Bronchial epithelial cell (primary cell): Measurements from ENCODE around the gene TCF4. TPM values are rescaled to one million over a fixed set of nuclear protein-coding genes. Genes with fewer than 3 reads are reported as not detected.

Experiments
- DNase-seq: peaks from one replicate; pipeline ENCODE4 v3.0.0-alpha.2; 2010; ENCODE audit warnings: low read depth
- FAIRE-seq: peaks from 2 replicates; lab custom pipeline; 2011; peaks lifted over from hg19 to GRCh38; lab: Jason Lieb, UNC
- H3K27me3 ChIP-seq: 2 replicates; pipeline ENCODE4 v1.5.1; 2011; ENCODE audit warnings: low read length; ENCODE audit not compliant: control insufficient read depth, insufficient read depth
- H3K36me3 ChIP-seq: 2 replicates; pipeline ENCODE4 v1.5.1; 2011; ENCODE audit warnings: low read length; ENCODE audit not compliant: control insufficient read depth, insufficient read depth
- H3K4me3 ChIP-seq: 2 replicates; pipeline ENCODE4 v1.5.1; 2011; ENCODE audit warnings: mild to moderate bottlenecking, low read depth, low read length, control low read depth
- CTCF ChIP-seq: IDR thresholded peaks from 2 replicates; pipeline ENCODE4 v1.5.1; 2011; ENCODE audit warnings: mild to moderate bottlenecking, moderate library complexity, low read length, control low read depth, inconsistent platforms; ENCODE audit not compliant: insufficient read depth, severe bottlenecking
- total RNA-seq: library from RNA; depleted of rRNA; stranded (reverse); fragments of >200 nt; gene quantifications from 2 replicates; pipeline ENCODE4 v1.2.1, GENCODE V29; 2014

TCF4 gene
- total RNA-seq, 1 donor from 2014 or later, result 10.0 TPM

GRCh38 chr18:55549474-55550104 is 38.4 kb downstream of the TCF4 start:
- TF ChIP-seq CTCF, result no peak
- Histone ChIP-seq H3K36me3 (no peaks in the 10 kb centered on the region), H3K4me3 (no peak overlapping the region), H3K27me3 (no peaks in the 10 kb centered on the region)
- no peak for FAIRE-seq
- DNase-seq, result no peak

- no peak overlapping the region for H3K4me3 ChIP-seq
- H3K27me3 ChIP-seq, result no peaks in the 10 kb centered on the region
- H3K36me3 ChIP-seq, result no peaks in the 10 kb centered on the region
- TF ChIP-seq CTCF, result no peak
- FAIRE-seq (no peak), DNase-seq (no peak)
Observed at GRCh38 chr18:55547705-55548056, 40.3 kb downstream of the TCF4 start.

- no peaks in the 10 kb centered on the region for H3K27me3 ChIP-seq
- FAIRE-seq (no peak), DNase-seq (peak; percentile 19)
- H3K4me3 ChIP-seq, result no peak overlapping the region
- H3K36me3 ChIP-seq, result no peaks in the 10 kb centered on the region
- TF ChIP-seq CTCF, result no peak
Observed at GRCh38 chr18:55546851-55547704, 40.9 kb downstream of the TCF4 start.

GRCh38 chr18:55544014-55544413 is 44.0 kb downstream of the TCF4 start:
- no peak for TF ChIP-seq CTCF
- FAIRE-seq, result no peak
- no peaks in the 10 kb centered on the region for H3K27me3 ChIP-seq
- H3K36me3 ChIP-seq, result no peaks in the 10 kb centered on the region
- no peak for DNase-seq
- H3K4me3 ChIP-seq, result no peak overlapping the region

GRCh38 chr18:55543130-55543704 is 44.8 kb downstream of the TCF4 start:
- DNase-seq, result no peak
- H3K27me3 ChIP-seq, result no peaks in the 10 kb centered on the region
- FAIRE-seq, result no peak
- H3K36me3 ChIP-seq, result no peaks in the 10 kb centered on the region
- no peak overlapping the region for H3K4me3 ChIP-seq
- TF ChIP-seq CTCF, result no peak
